HG02623 (cell line): ENCODE measurements around the gene EEF2K.

Source experiments
- ATAC-seq: cut with Tn5 transposase; IDR thresholded peaks from one replicate; pipeline ENCODE4 v1.9.1; 2021; ENCODE audit warnings: moderate library complexity; ENCODE audit not compliant: unreplicated experiment

The EEF2K gene

DNA sequence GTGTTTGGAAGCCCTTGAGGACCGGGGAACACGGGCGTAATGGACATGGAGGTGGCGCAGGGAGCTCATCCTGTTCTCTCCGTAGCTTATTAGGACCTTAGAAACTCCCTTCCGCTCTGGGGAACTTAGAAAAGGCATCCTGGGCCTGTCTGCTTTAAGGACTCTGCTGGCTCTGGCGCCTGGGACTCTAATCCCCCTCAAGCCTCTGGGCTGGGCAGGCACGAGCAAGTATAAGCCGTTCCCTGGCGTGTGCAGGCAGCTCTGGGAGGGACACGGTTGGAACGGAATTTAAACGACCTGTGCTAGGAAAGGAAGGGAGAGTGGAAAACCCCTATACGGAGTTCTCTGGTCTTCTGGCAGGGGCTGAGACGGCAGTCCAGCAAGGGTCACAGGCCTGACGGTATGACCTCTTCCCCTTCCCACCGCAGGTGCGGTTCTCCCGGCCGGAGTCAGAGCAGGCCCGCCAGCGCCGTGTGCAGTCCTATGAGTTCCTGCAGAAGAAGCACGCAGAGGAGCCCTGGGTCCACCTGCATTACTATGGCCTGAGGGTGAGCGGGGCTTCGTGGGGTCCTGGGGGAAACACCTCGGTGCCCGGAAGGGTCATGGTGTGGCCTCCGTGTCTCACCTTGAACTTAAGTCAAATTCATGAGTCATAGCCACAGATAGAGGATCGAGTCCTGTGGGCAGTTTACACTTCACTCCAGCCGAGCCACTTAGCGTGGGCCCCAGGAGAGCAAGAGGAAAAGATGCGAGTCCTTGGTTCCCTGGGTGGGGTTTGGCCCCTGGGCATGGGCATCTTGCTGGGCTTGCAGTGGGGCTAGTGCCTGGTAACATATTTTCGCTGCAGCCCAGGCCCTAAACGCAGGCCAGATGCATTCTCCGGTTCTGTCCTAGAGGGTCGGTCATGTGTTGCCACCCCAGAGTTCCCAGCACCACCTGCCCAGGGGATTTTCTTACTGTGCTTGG is 108.9 kb downstream of the EEF2K start:
- no peak for ATAC-seq

DNA sequence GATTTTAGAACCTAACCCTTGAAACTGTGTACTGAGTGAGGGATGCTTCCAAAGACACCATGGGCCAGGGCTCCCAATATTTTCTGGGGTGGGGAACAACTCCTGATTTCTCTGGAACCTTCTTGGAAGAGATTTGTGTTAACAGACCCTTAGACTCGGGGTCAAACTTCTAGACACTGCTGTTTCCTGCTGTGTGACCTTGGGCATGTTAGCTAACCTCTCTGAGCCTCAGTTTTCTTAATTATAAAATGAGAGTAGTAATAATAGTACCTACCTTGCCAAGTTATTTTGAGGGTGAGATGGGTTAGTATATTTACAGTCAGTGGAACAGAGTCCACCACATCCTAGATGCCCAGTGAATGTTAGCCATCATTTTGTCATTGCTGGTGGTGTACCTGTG is 109.9 kb downstream of the EEF2K start:
- ATAC-seq, result no peak

DNA sequence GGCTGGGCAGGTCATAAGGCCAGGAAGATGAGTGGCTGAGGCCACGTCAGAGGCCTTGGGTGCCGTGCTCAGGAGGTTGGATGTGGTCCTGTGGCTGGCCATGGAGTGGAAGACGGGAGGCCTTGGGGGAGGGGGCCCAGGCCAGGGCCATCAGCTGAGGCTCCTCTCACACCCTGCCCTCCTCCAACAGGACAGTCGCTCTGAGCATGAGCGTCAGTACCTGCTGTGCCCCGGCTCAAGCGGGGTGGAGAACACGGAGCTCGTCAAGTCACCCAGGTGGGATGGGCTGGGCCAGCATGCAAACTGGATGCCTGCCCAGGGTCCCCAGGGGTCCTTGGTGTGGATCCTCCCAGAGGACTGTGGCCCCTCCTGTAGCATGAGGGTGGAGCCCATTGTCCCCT is 110.3 kb downstream of the EEF2K start:
- ATAC-seq, result no peak

DNA sequence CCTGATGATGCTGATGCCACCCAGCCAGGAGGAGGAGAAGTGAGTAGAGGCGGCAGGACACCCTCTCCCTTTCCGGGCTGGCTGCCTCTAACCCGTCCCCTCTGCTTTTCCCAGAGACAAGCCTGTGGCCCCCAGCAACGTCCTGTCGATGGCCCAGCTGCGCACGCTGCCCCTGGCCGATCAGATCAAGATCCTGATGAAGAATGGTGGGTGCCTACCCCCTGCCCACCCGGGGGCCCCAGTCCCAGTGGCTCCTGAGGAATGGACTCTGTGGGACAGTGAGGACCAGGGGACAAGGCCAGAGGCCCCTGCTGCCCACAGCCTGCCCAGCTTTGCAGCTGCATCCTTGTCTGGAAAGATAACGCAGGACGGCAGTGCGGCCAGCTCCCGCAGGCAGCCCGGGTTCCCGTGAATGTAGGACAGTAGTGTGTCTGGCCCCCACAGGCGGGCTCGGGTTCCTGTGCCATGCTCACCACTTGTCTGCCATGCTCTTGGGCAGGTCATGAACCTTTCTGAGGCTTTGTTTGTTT is 111.0 kb downstream of the EEF2K start:
- ATAC-seq, result no peak

DNA sequence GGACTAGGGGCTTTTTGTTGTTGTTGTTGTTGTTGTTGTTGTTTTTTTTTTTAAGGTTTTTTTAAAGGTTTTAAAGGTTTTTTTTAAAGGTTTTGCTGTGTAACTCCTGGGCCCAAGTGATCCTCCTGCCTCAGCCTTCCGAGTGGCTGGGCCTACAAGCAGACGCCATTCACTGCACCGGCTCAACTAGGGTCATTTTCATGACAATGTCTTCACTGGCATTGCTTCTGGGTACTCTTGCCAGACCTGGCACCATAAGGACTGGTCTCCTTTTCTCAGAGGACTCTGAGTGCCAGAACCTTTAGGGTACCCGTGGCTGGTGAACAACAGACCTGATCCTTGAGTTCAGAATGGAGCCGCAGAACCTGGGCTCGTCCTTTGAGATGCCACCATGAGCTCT is 111.5 kb downstream of the EEF2K start:
- ATAC-seq, result no peak

DNA sequence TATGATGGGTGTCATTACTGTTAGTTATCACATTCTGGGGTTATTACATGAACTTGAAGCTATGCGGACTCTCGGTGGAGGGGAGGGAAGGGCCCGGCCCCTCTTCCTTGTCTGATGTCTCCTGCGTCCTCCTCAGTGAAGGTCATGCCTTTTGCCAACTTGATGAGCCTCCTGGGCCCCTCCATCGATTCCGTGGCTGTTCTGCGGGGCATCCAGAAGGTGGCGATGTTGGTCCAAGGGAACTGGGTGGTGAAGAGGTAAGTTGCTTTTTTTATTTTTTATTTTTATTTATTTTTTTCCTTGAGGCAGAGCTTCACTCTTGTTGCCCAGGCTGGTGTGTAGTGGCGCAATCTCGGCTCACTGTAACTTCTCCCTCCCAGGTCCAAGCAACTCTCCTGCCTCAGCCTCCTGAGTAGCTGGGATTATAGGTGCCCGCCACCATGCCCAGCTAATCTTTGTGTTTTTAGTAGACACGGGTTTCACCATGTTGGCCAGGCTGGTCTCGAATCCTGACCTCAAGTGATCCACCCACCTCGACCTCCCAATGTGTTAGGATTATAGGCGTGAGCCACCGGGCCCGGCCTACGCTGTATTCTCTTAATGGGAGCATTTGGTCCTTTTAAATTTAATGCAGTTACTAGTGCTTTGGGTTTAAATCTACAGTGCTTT is 112.7 kb downstream of the EEF2K start:
- no peak for ATAC-seq

DNA sequence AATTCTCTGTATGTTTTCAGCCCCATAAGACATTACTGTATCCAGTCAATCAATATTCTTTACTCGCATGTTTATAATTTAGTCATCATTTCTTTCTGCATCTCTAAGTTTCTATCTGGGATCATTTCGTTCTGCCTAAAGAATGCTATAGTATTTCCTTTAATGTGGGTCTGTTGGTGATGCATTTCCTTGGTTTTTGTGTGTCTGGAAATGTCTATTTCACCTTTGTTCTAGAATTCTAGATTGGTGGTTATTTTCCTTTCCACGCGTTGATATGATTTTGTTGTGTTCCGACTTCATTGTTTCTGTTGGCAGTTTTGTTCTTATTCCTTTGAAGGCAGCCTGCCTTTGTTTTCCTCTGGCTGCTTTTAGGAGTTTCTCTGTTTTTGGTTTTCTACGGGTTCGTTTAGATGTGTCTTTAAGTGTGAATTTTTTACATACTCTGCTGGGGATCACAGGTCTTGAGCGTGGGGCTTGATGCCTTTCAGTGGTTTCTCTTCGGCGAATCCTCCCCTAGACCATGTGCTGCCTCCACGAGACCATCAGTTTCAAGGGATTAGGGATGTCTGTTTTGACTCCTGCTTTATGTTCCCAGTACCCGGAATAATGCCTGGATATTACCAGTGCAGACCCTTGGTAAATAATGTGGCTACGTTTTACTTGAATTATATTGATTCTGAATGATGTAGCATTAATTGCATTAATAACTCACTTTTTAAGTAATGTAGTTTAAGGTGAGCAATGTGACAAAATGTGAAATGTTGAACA is 114.7 kb downstream of the EEF2K start:
- ATAC-seq, result no peak

DNA sequence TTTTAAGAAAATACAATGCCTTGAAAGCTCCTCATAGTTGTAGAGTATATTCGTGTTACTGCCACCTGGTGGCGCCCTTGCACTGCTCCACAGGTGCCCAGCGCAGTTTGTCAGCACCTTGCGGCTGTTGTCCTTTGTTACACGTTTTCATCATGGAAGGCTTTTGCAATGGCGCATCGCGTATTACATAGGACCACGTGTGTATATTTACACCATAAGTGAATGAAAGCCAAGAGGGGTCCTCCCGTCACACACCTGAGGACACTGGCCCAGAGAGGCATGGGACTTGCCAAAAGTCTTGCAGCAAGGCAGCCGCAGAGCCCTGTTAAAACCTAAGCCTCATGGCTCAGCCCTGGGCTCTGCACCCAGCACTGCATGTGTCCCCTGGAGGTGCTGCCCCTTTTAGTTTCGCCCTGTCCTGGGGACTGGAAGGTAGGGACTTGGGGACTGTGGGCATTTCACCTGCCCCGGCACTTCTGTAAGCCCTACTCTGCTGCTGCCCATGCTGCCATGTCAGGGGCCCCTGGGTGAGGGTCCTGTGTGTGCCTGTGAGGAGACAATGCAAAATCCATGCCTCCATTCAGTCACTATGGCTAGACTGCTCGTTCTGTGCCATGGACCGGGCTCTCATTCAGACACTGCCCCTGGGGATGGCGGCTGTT is 115.4 kb downstream of the EEF2K start:
- ATAC-seq, result no peak

DNA sequence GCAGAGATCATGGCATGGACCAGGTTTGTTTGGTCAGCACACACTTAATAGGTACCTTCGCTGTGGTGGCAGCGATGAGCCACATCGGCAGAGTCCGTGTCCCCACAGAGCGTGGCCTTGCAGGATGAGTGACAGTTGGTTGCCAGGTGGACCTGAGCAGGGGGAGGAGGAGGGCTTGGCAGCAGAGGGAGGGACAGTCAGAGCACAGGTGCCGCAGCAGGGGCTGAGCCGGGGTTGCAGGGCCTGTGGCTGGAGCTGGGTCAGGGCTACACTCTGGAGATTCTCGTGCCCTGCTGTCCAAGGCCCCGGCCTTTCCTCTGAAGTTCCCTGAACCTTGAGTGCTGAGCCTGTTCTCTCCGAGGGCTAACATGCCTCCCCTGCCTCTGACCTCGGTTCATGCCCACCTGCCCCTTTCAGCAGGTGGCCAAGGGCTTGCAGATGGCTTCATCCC is 116.0 kb downstream of the EEF2K start:
- no peak for ATAC-seq

DNA sequence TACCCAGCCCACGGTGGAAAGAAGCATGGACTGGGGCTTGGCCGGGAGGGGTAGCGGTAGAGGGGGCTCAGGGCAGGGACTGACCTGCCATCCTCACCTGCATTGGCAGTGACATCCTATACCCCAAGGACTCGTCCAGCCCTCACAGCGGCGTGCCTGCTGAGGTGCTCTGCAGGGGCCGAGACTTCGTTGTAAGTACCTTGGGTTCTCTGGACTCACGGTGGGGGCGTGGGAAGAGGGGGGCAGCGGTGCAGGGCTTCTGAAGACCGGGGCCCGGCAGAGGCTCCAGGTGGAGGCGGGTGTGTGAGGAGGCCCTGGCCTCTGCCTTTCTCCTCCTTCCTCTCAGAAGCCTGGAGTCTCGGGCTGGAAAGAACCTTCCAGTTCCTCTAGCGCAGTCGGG is 116.7 kb downstream of the EEF2K start:
- ATAC-seq, result no peak

DNA sequence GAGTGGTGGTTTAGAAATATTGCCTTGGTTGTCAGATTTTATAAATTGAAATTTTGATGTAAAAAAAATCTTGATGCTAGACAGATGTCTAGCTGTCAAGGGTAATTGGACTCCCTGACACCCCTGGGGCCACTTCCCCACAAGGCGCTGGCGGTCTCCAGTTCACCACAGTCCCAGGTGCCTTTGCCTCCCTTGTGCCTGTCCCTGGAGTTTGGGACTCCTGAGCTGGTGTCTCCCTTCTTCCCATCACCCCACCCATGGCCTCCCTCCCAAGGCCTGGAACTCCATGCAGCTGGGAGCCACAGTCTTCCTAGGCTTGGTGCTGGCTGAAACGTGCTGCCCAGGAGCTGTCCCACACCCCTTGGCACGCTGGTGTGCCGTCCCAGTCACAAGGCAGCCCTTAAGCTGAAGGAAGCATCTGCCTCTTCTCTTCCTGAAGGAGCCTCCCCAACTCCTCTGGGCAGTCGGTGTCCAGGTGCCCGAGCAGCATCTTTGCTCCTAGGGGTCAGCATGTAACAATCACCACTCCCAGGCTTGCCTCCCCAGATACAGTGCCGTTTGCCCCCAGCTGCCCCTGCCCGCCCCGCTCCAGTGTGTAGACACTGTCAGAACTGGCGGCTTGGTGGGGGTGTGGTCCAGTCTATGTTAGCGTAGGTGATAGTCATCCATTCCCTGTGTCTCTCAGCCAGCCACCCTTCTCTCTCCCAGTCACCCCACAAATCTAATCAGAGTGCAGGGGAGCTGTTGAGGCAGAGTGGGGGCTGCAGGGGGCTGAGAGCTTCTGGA is 117.3 kb downstream of the EEF2K start:
- no peak for ATAC-seq

DNA sequence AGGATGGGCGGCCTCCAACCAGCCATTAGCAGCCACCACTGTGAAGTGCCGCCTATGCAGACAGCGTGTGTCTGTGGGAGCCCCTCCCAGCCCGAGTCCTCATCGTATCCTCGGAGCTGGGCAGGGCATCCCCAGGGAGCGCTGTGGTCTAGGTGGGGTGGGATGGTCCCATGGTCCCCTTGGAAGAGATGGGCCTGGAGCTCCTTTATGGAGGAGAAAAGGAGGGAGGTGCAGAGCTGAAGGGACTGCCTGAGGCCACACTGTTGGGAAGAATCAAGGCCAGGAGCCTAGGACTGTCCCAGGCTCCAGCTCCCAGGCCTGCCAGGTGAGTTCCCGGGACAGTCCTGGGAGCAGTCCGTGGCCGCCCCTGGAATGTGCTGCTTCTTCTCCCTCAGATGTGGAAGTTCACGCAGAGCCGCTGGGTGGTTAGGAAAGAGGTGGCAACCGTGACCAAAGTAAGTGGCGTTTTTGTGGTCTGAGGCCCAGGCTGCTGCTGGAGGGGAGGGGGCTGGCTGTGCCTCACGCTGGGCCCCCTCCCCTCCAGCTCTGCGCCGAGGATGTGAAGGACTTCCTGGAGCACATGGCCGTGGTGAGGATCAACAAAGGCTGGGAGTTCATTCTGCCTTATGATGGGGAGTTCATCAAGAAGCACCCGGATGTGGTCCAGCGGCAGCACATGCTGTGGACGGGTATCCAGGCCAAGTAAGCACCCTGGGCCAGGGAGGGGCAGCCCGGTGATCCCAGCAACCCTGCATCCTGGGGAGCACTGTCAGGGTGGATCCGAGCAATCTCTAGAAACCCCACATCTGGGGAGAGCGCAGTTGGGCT is 118.1 kb downstream of the EEF2K start:
- ATAC-seq, result no peak

DNA sequence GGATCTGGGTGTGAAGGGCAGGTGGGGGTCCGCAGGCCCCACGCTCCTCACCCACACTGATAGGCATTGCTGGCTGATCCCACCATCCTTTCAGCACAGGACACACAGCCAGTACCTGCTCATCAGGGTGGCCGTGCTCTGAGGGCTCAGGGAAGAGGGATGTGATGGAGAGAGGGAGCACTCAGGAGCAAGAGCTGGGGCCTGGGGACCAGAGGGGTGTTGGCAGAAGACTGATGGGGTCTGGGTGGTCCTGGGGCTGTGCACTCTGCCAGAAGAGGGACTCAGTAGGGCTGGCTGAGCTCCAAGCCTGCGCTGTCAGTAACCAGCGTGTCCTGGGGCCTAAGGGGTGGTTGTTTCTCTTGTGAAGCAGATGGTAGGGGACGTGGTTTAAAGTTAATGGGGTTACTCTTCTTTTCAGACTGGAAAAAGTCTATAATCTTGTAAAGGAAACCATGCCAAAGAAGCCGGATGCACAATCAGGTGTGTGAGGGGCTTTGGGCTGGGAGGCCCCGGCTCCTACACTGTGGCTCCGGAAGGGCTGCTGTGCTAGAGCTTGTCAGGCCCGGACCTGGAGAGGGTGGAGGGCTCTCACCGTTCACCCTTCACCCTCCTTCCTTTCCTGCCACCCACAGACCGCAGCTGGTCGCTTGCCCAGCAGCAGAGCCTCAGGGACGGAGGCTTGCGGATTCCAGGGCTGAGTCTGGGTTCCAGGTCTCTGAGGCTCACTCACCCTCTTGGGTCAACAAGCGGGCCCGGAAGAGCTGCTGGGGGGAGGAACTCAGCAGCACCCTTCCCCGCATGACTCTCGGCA is 118.9 kb downstream of the EEF2K start:
- ATAC-seq, result no peak

DNA sequence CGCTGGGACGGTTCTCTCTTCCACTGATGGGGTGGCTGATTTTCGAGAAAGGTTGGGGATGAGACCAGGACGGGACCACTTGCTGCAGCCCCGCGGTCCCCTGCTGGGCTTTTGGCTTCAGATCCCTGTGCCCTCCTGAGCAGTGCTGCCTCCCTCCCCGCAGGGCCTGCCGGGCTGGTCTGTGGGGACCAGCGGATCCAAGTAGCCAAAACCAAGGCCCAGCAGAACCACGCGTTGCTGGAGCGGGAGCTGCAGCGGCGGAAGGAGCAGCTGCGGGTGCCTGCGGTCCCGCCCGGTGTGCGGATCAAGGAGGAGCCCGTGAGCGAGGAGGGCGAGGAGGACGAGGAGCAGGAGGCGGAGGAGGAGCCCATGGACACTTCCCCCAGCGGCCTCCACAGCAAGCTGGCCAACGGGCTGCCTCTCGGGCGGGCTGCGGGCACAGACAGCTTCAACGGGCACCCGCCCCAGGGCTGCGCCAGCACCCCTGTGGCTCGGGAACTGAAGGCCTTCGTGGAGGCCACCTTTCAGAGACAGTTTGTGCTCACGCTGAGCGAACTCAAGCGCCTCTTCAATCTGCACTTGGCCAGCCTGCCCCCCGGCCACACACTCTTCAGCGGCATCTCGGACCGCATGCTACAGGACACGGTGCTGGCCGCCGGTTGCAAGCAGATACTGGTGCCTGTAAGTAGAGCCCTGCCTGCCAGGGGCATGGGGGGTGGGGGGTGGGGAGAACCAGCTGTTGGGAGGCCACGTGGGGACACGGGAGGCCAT is 119.7 kb downstream of the EEF2K start:
- ATAC-seq, result no peak

DNA sequence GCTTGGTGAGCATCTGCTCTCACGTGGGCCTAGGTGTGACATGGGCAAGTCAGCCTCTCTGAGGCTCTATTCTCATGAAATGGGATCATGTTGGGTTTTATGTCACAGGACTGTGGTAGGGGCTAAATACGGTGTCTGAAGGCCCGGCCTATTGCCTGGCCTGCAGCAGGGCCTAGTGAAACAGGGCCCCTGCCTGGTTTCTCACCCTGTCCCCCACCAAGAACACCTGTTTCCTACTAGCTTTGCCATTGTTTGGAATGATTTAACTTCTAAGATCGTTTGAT is 120.2 kb downstream of the EEF2K start:
- no peak for ATAC-seq

DNA sequence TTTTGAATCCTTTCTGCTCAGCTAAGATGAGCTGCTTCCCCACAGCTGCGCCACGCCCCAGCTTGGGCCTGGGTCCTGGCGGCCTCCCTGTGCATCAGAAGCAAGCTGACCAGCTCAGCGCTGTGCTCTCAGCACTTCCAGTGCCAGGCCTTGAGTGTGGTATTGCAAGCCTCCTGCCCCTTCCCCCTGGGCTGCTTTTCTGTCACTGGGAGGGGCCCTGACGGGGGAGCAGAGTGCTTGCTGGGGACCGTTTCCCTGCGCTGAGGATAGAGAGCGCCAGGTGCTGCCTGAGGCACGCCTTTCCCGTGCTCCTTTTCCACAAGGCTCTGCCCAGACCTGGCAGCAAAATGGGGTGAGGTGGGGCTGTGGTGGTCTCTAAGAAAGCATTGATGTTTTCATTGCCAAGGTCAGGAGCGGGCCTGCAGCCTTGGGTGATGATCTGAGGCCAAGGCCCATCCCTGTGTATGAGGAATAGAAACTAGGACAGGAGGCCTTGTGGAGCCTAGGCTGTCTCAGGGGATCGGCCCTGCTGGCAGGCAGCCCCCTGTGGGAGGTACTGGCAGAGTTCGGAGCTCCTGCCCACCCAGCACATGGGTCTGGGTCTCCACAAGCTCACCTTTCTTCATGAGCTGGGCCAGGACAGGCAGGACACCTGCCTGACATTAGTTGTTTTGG is 120.8 kb downstream of the EEF2K start:
- no peak for ATAC-seq

DNA sequence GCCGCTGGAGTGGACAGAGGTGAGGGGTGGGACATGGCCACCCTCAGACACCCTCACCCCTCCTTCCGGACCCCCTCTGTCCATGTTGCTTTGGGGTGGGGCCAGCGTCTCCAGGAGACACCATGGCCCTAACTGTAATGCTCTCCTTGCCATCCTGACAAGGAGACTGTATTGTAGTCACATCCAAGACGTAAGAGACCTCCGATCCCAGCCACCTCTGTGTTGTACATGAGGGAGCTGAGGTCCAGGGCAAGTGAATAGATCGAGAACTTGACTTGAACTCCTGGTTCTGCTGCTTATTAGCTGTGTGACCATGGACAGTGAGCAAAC is 121.3 kb downstream of the EEF2K start:
- ATAC-seq, result no peak
